ENCODE results near the gene ADH5. TPM values are rescaled to one million over a fixed set of nuclear protein-coding genes. Genes with fewer than 3 reads are reported as not detected.

Gene ADH5
- total and polyA plus RNA-seq, 2 of the 8 experiments (the other 6 are each of a cell fraction or from before 2014, with no cell fraction given) = 223 to 327 TPM

GRCh38 chr4:99120501-99120900 lies 31.9 kb upstream of the ADH5 start (continued):
- TF ChIP-seq CHD7 (IDR thresholded peaks at IDR 0.05; ENCODE audit: insufficient replicate concordance, low read length) (no peak), TCF12 (IDR thresholded peaks at IDR 0.05; ENCODE audit: low read depth, low read length) (no peak), RBBP5 (IDR thresholded peaks at IDR 0.05; ENCODE audit: borderline replicate concordance, low read depth, low read length) (no peak), RAD21 (IDR thresholded peaks at IDR 0.05 in 1 of 2, conservative IDR thresholded peaks at IDR 0.05 in 1 of 2; ENCODE audit: low read depth in 2 of 2, low read length in 2 of 2) (no peak), BCL11A (IDR thresholded peaks at IDR 0.05; ENCODE audit: low read depth in 2 of 2, low read length in 2 of 2) (no peak), TBP (IDR thresholded peaks at IDR 0.05; ENCODE audit: low read depth, low read length) (no peak), POLR2A (IDR thresholded peaks at IDR 0.05; ENCODE audit: control extremely low read depth in 1 of 2, low read depth in 2 of 2, low read length in 2 of 2) (no peak), NANOG (IDR thresholded peaks at IDR 0.05; ENCODE audit: insufficient read depth, low read depth, low read length, poor library complexity, severe bottlenecking) (no peak), CBX5 (IDR thresholded peaks at IDR 0.05; ENCODE audit: low read depth, low read length) (no peak), RFX5 (IDR thresholded peaks at IDR 0.05; ENCODE audit: borderline replicate concordance, low read depth, low read length) (no peak), EGR1 (IDR thresholded peaks at IDR 0.05; ENCODE audit: borderline replicate concordance, low read depth, low read length) (no peak), SP4 (IDR thresholded peaks at IDR 0.05; ENCODE audit: low read length) (no peak)
